H9 (cell line): ENCODE results near the gene SPINK6. TPM values are rescaled to one million over a fixed set of nuclear protein-coding genes. Genes with fewer than 3 reads are reported as not detected.

ENCODE experiments used
- DNase-seq: peaks from one replicate; pipeline ENCODE4 v3.0.0-alpha.2; 2017
- H2AFZ ChIP-seq: one replicate; pipeline ENCODE4 v1.6.1; 2013; ENCODE audit warnings: mild to moderate bottlenecking, low read length, control low read depth, moderate library complexity
- H2AK5ac ChIP-seq: 2 replicates; pipeline ENCODE4 v1.6.1; 2013; ENCODE audit warnings: low read length, control low read depth, mixed read lengths; ENCODE audit not compliant: insufficient read length
- H2BK120ac ChIP-seq: one replicate; pipeline ENCODE4 v1.6.1; 2013; ENCODE audit warnings: low read depth, mild to moderate bottlenecking, low read length, control low read depth, inconsistent platforms; ENCODE audit not compliant: poor library complexity, severe bottlenecking
- H2BK12ac ChIP-seq: 2 replicates; pipeline ENCODE4 v1.6.1; 2013; ENCODE audit warnings: low read length, control low read depth, mixed read lengths, low read depth; ENCODE audit not compliant: insufficient read length
- H2BK15ac ChIP-seq: 2 replicates; pipeline ENCODE4 v1.6.1; 2013; ENCODE audit warnings: low read depth, low read length, control low read depth
- H2BK20ac ChIP-seq: one replicate; pipeline ENCODE4 v1.6.1; 2013; ENCODE audit warnings: low read depth, mild to moderate bottlenecking, low read length, control low read depth, inconsistent platforms; ENCODE audit not compliant: poor library complexity, severe bottlenecking
- H2BK5ac ChIP-seq: 2 replicates; pipeline ENCODE4 v1.6.1; 2013; ENCODE audit warnings: low read length, control low read depth, mixed read lengths; ENCODE audit not compliant: insufficient read length
- H3K14ac ChIP-seq: 2 replicates; pipeline ENCODE4 v1.6.1; 2013; ENCODE audit warnings: low read length, control low read depth; ENCODE audit not compliant: insufficient read depth
- H3K18ac ChIP-seq: 2 replicates; pipeline ENCODE4 v1.6.1; 2013; ENCODE audit warnings: low read depth, mild to moderate bottlenecking, mixed read lengths, low read length, control low read depth; ENCODE audit not compliant: insufficient read length
- H3K23ac ChIP-seq: 2 replicates; pipeline ENCODE4 v1.6.1; 2013; ENCODE audit warnings: low read length, control low read depth, mixed read lengths, low read depth; ENCODE audit not compliant: insufficient read length
- H3K23me2 ChIP-seq: 2 replicates; pipeline ENCODE4 v1.6.1; 2013; ENCODE audit warnings: low read depth, mild to moderate bottlenecking, mixed read lengths, low read length, control low read depth; ENCODE audit not compliant: insufficient read length, poor library complexity, severe bottlenecking
- H3K27ac ChIP-seq: 2 replicates; pipeline ENCODE4 v1.5.1; 2013; ENCODE audit warnings: low read length, control low read depth, mixed read lengths, low read depth; ENCODE audit not compliant: insufficient read length
- H3K27me3 ChIP-seq: 2 replicates; pipeline ENCODE4 v1.6.1; 2013; ENCODE audit warnings: low read length, control low read depth, inconsistent platforms; ENCODE audit not compliant: insufficient read depth
- H3K4ac ChIP-seq: 2 replicates; pipeline ENCODE4 v1.6.1; 2013; ENCODE audit warnings: low read depth, mild to moderate bottlenecking, control low read depth, inconsistent platforms, low read length, moderate library complexity
- H3K4me1 ChIP-seq: 2 replicates; pipeline ENCODE4 v1.6.1; 2013; ENCODE audit warnings: low read length, control low read depth, inconsistent platforms; ENCODE audit not compliant: insufficient read depth
- H3K4me2 ChIP-seq: 2 replicates; pipeline ENCODE4 v1.6.1; 2013; ENCODE audit warnings: low read length, control low read depth, mixed read lengths; ENCODE audit not compliant: insufficient read length, insufficient read depth
- H3K56ac ChIP-seq: 2 replicates; pipeline ENCODE4 v1.6.1; 2013; ENCODE audit warnings: low read depth, mild to moderate bottlenecking, mixed read lengths, low read length, control low read depth; ENCODE audit not compliant: insufficient read length
- H3K79me1 ChIP-seq: 2 replicates; pipeline ENCODE4 v1.6.1; 2013; ENCODE audit warnings: low read depth, mild to moderate bottlenecking, moderate library complexity, low read length, control low read depth, inconsistent platforms; ENCODE audit not compliant: insufficient read depth, poor library complexity, severe bottlenecking
- H3K79me2 ChIP-seq: 2 replicates; pipeline ENCODE4 v1.6.1; 2013; ENCODE audit warnings: low read length, control low read depth, inconsistent platforms; ENCODE audit not compliant: insufficient read depth
- H3K9ac ChIP-seq: 2 replicates; pipeline ENCODE4 v1.6.1; 2013; ENCODE audit warnings: low read length, control low read depth, mixed read lengths; ENCODE audit not compliant: insufficient read length; ENCODE audit errors: extremely low read depth
- H3K9me3 ChIP-seq: one replicate; pipeline ENCODE4 v1.6.1; 2013; ENCODE audit warnings: low read depth, low read length, inconsistent platforms; ENCODE audit not compliant: control insufficient read depth
- H3T11ph ChIP-seq: one replicate; pipeline ENCODE4 v1.6.1; 2013; ENCODE audit warnings: mild to moderate bottlenecking, low read length, control low read depth, inconsistent platforms
- H4K20me1 ChIP-seq: one replicate; pipeline ENCODE4 v1.6.1; 2013; ENCODE audit not compliant: control insufficient read depth, insufficient read length, insufficient read depth
- H4K5ac ChIP-seq: 2 replicates; pipeline ENCODE4 v1.6.1; 2013; ENCODE audit warnings: low read depth, mild to moderate bottlenecking, mixed read lengths, low read length, control low read depth; ENCODE audit not compliant: insufficient read length
- H4K8ac ChIP-seq: replicated peaks from 2 replicates; pipeline ENCODE4 v1.6.1; 2013; ENCODE audit warnings: low read length, control low read depth, mixed read lengths, low read depth; ENCODE audit not compliant: insufficient read length
- H4K91ac ChIP-seq: 2 replicates; pipeline ENCODE4 v1.6.1; 2013; ENCODE audit warnings: low read depth, mild to moderate bottlenecking, moderate library complexity, mixed read lengths, low read length, control low read depth; ENCODE audit not compliant: insufficient read length
- H3K27ac Mint-ChIP-seq, 3 experiments: 2 replicates in 2 of 3; 3 replicates in 1 of 3; pipeline ENCODE4 v1.8.0; 2020 to 2021; ENCODE audit warnings: mixed read lengths in 3 of 3, mild to moderate bottlenecking in 1 of 3, moderate library complexity in 1 of 3
- H3K27me3 Mint-ChIP-seq: 2 replicates; pipeline ENCODE4 v1.8.0; 2021; ENCODE audit warnings: low read depth, mild to moderate bottlenecking, moderate library complexity, mixed read lengths
- H3K36me3 Mint-ChIP-seq, 3 experiments: 2 replicates in 2 of 3; 3 replicates in 1 of 3; pipeline ENCODE4 v1.8.0; 2020 to 2021; ENCODE audit warnings: low read depth in 3 of 3, mixed read lengths in 3 of 3; ENCODE audit not compliant: insufficient read depth in 1 of 3
- H3K4me1 Mint-ChIP-seq, 2 experiments: 2 replicates each; pipeline ENCODE4 v1.8.0; 2020; ENCODE audit warnings: mixed read lengths in 2 of 2
- H3K4me3 Mint-ChIP-seq, 2 experiments: 2 replicates in 1 of 2; 3 replicates in 1 of 2; pipeline ENCODE4 v1.8.0; 2020 to 2021; ENCODE audit warnings: mild to moderate bottlenecking in 2 of 2, mixed read lengths in 2 of 2, moderate library complexity in 1 of 2
- H3K9me3 Mint-ChIP-seq, 2 experiments: 2 replicates in 1 of 2; 3 replicates in 1 of 2; pipeline ENCODE4 v1.8.0; 2020; ENCODE audit warnings: mild to moderate bottlenecking in 2 of 2, mixed read lengths in 2 of 2, moderate library complexity in 1 of 2
- WGBS: extraction: QIAGEN DNeasy Blood & Tissue Kit; methylation state at CpG from one replicate; pipeline ENCODE4 v1.1.7; 2013; ENCODE audit warnings: missing lambda C conversion rate, low lambda C conversion rate, mixed read lengths; ENCODE audit not compliant: insufficient read length; ENCODE audit errors: extremely low coverage; 5-methylcytosine and 5-hydroxymethylcytosine counted together
- total RNA-seq: library from RNA; stranded (reverse); gene quantifications from 2 replicates; pipeline ENCODE4 v1.2.1, GENCODE V29; 2021
- TF ChIP-seq, protein P1 (sequence below): fragments of 200-600 bp; sonication (generic); conservative IDR thresholded peaks from 3 replicates; pipeline ENCODE4 v1.8.0; 2021; ENCODE audit warnings: antibody characterized with exemption, mild to moderate bottlenecking

Gene SPINK6
- total RNA-seq, 1 experiment from 2014 or later, result not detected

DNA sequence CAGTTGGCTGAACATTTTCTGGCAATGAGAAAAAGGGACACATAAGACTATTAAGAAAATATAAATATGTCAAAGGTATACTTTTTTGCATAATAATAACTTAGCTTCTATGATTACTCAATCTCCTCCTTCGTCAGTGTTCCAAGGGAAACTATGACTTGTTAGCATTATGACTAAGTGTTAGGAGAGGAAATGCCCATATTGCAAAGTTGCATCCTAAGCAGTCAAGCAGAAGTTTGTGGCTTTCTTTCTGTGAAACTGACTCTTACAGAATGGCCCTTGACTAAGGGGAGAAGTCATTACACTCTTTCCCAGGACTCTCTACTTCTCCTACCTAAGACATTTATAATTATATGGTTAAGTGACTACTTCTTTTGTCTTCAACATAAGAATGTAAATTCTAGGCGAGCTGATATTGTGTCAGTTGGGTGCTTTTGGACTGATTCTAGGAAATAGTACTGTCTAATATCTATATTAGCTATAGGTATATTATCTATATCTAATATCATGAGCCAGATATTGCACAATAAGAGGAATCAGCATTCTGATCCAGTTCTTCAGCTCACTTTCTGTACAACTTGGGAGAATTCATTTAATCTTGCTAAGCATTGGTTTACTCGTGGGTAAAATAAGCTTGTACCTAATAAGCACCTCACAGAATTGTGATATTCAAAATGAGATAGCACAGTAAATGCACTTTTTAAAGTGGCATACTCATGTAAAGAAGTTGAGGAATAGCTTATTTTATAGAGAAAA, 16.4 kb upstream of the SPINK6 start:
- TF ChIP-seq, protein P1, sequence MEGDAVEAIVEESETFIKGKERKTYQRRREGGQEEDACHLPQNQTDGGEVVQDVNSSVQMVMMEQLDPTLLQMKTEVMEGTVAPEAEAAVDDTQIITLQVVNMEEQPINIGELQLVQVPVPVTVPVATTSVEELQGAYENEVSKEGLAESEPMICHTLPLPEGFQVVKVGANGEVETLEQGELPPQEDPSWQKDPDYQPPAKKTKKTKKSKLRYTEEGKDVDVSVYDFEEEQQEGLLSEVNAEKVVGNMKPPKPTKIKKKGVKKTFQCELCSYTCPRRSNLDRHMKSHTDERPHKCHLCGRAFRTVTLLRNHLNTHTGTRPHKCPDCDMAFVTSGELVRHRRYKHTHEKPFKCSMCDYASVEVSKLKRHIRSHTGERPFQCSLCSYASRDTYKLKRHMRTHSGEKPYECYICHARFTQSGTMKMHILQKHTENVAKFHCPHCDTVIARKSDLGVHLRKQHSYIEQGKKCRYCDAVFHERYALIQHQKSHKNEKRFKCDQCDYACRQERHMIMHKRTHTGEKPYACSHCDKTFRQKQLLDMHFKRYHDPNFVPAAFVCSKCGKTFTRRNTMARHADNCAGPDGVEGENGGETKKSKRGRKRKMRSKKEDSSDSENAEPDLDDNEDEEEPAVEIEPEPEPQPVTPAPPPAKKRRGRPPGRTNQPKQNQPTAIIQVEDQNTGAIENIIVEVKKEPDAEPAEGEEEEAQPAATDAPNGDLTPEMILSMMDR, result no peak
- H2BK15ac ChIP-seq, result no peak overlapping the region
- Mint-ChIP-seq H3K36me3 (no peaks in the 10 kb centered on the region), H3K27me3 (no peaks in the 10 kb centered on the region), H3K27ac (no peak overlapping the region), H3K4me3 (no peak overlapping the region), H3K4me1 (no peaks in the 10 kb centered on the region), H3K9me3 (no peaks in the 10 kb centered on the region)
- H3T11ph ChIP-seq, result no peak overlapping the region
- no peak overlapping the region for H4K91ac ChIP-seq
- H3K27ac ChIP-seq, result no peak overlapping the region
- no peak overlapping the region for H3K23ac ChIP-seq
- H4K8ac ChIP-seq, result no peak overlapping the region
- H4K5ac ChIP-seq, result no peak overlapping the region
- H3K23me2 ChIP-seq, result no peaks in the 10 kb centered on the region
- DNase-seq, result no peak
- H2BK20ac ChIP-seq, result no peak overlapping the region
- H3K4me2 ChIP-seq, result no peak overlapping the region
- H3K18ac ChIP-seq, result no peak overlapping the region
- no peaks in the 10 kb centered on the region for H3K27me3 ChIP-seq
- no peak overlapping the region for H3K14ac ChIP-seq
- no peak overlapping the region for H3K9ac ChIP-seq
- H2BK12ac ChIP-seq, result no peak overlapping the region
- H2BK5ac ChIP-seq, result no peak overlapping the region
- no peaks in the 10 kb centered on the region for H3K79me1 ChIP-seq
- no CpG with 5 or more reads among the region's 3 CpGs for WGBS
- H2AK5ac ChIP-seq, result no peak overlapping the region
- H3K56ac ChIP-seq, result no peak overlapping the region
- H2AFZ ChIP-seq, result no peak overlapping the region
- H3K4me1 ChIP-seq, result no peaks in the 10 kb centered on the region
- no peak overlapping the region for H3K4ac ChIP-seq
- no peaks in the 10 kb centered on the region for H3K79me2 ChIP-seq
- H2BK120ac ChIP-seq, result no peak overlapping the region
- no peaks in the 10 kb centered on the region for H4K20me1 ChIP-seq
- H3K9me3 ChIP-seq, result no peaks in the 10 kb centered on the region
